Liver (tissue), 9 donors: Measurements from ENCODE around the gene DGKH. TPM values are rescaled to one million over a fixed set of nuclear protein-coding genes. Genes with fewer than 3 reads are reported as not detected.

Source experiments
- DNase-seq: peaks from one replicate; pipeline ENCODE4 v3.0.0-alpha.2; 2017; ENCODE audit warnings: low spot score
- H3K27ac ChIP-seq, 2 donors: one replicate each; pipeline ENCODE4 v1.7.0; 2013; ENCODE audit warnings: inconsistent platforms in 2 of 2, low read length in 2 of 2, control low read depth in 1 of 2, low read depth in 1 of 2, mild to moderate bottlenecking in 1 of 2
- H3K27me3 ChIP-seq, 4 donors: one replicate each; pipeline versions ENCODE4 v1.6.1 to v1.7.0; 2013; ENCODE audit warnings: low read length in 3 of 4, inconsistent platforms in 1 of 4, mild to moderate bottlenecking in 1 of 4, moderate library complexity in 1 of 4; ENCODE audit not compliant: control insufficient read depth in 4 of 4, insufficient read depth in 4 of 4
- H3K36me3 ChIP-seq, 4 donors: one replicate each; pipeline versions ENCODE4 v1.6.1 to v1.7.0; 2013; ENCODE audit warnings: low read length in 3 of 4, mild to moderate bottlenecking in 3 of 4, low read depth in 1 of 4, moderate library complexity in 1 of 4; ENCODE audit not compliant: control insufficient read depth in 4 of 4, insufficient read depth in 3 of 4
- H3K4me1 ChIP-seq, 4 donors: one replicate each; pipeline versions ENCODE4 v1.6.1 to v1.7.0; 2013; ENCODE audit warnings: low read length in 3 of 4, mild to moderate bottlenecking in 3 of 4, moderate library complexity in 1 of 4; ENCODE audit not compliant: control insufficient read depth in 4 of 4, insufficient read depth in 4 of 4
- H3K4me3 ChIP-seq, 3 donors: one replicate each; pipeline versions ENCODE4 v1.6.1 to v1.7.0; 2013; ENCODE audit warnings: low read length in 3 of 3, control low read depth in 1 of 3, low read depth in 1 of 3, mild to moderate bottlenecking in 1 of 3
- H3K9ac ChIP-seq, 2 donors: one replicate each; pipeline ENCODE4 v1.7.0; 2013; ENCODE audit warnings: low read length in 2 of 2, mild to moderate bottlenecking in 2 of 2, moderate library complexity in 2 of 2, control low read depth in 1 of 2, low read depth in 1 of 2
- H3K9me3 ChIP-seq, 4 donors: one replicate each; pipeline versions ENCODE4 v1.6.1 to v1.7.0; 2013; ENCODE audit warnings: low read length in 3 of 4; ENCODE audit not compliant: control insufficient read depth in 4 of 4
- ATF3 ChIP-seq: IDR thresholded peaks from 2 replicates; pipeline ENCODE4 v1.6.1; 2016; ENCODE audit warnings: antibody characterized with exemption
- EGR1 ChIP-seq, 2 donors: IDR thresholded peaks; 2 replicates each; pipeline ENCODE4 v1.6.1; 2016 to 2018; ENCODE audit warnings: antibody characterized with exemption in 2 of 2, low read depth in 2 of 2
- FOXA1 ChIP-seq: IDR thresholded peaks from 2 replicates; pipeline ENCODE4 v1.6.1; 2016; ENCODE audit warnings: antibody characterized with exemption
- GABPA ChIP-seq, 2 donors: IDR thresholded peaks in 1 of 2; conservative IDR thresholded peaks in 1 of 2; 2 replicates each; pipeline ENCODE4 v1.6.1; 2016; ENCODE audit warnings: antibody characterized with exemption in 2 of 2, mild to moderate bottlenecking in 1 of 2, moderate library complexity in 1 of 2
- HNF4A ChIP-seq, 2 donors: conservative IDR thresholded peaks; 2 replicates each; pipeline ENCODE4 v1.6.1; 2016; ENCODE audit warnings: antibody characterized with exemption in 2 of 2, mild to moderate bottlenecking in 2 of 2
- HNF4G ChIP-seq: IDR thresholded peaks from 2 replicates; pipeline ENCODE4 v1.6.1; 2016; ENCODE audit warnings: antibody characterized with exemption
- JUND ChIP-seq, 2 donors: IDR thresholded peaks; 2 replicates each; pipeline ENCODE4 v1.6.1; 2016; ENCODE audit warnings: antibody characterized with exemption in 2 of 2
- MAX ChIP-seq: IDR thresholded peaks from 2 replicates; pipeline ENCODE4 v1.6.1; 2016; ENCODE audit warnings: antibody characterized with exemption
- NR2F2 ChIP-seq: IDR thresholded peaks from 2 replicates; pipeline ENCODE4 v1.6.1; 2016; ENCODE audit warnings: antibody characterized with exemption
- RAD21 ChIP-seq, 2 donors: IDR thresholded peaks; 2 replicates each; pipeline ENCODE4 v1.6.1; 2016; ENCODE audit warnings: antibody characterized with exemption in 2 of 2, mild to moderate bottlenecking in 2 of 2
- SP1 ChIP-seq: IDR thresholded peaks from 2 replicates; pipeline ENCODE4 v1.6.1; 2018; ENCODE audit warnings: antibody characterized with exemption, mild to moderate bottlenecking
- TAF1 ChIP-seq: conservative IDR thresholded peaks from 2 replicates; pipeline ENCODE4 v1.6.1; 2016; ENCODE audit warnings: antibody characterized with exemption, mild to moderate bottlenecking
- YY1 ChIP-seq: IDR thresholded peaks from 2 replicates; pipeline ENCODE4 v1.6.1; 2016; ENCODE audit warnings: antibody characterized with exemption, mild to moderate bottlenecking
- ZBTB33 ChIP-seq: IDR thresholded peaks from 2 replicates; pipeline ENCODE4 v1.6.1; 2016; ENCODE audit warnings: antibody characterized with exemption
- WGBS: extraction: QIAGEN DNeasy Blood & Tissue Kit; methylation state at CpG from one replicate; pipeline ENCODE4 v1.1.7; 2013; 5-methylcytosine and 5-hydroxymethylcytosine counted together
- polyA plus RNA-seq, 2 donors: library from polyadenylated mRNA; stranded (reverse) in 1 of 2; unstranded in 1 of 2; fragments of 200-250 nt in 1 of 2; fragments of >200 nt in 1 of 2; fragmentation: Nextera tagmentation in 1 of 2; extraction: Ambion mirVana in 1 of 2; gene quantifications; one replicate each; pipeline versions ENCODE4 v1.2.1 to v1.2.3, GENCODE V29; 2013 to 2015
- total RNA-seq, 2 donors: library from RNA; depleted of rRNA; stranded (reverse); fragments of >200 nt; gene quantifications; one replicate each; pipeline ENCODE4 v1.2.3, GENCODE V29; 2014
- TF ChIP-seq, protein P1 (sequence below): fragments of 150-350 bp; IDR thresholded peaks from 2 replicates; pipeline ENCODE4 v1.5.1; 2017; ENCODE audit warnings: improper control_type of control experiment, low read depth, low read length; ENCODE audit not compliant: missing input control
- TF ChIP-seq, protein P2 (sequence below): IDR thresholded peaks from 2 replicates; pipeline ENCODE4 v1.6.1; 2016; ENCODE audit warnings: antibody characterized with exemption, mild to moderate bottlenecking
- donor health status: healthy.
- donor health status: healthy.
- donor health status: healthy.
- donor health status: healthy.
- donor health status: healthy.

DGKH gene
- total and polyA plus RNA-seq, 4 donors: 0.25 to 3.7 (median 0.97) TPM

DNA sequence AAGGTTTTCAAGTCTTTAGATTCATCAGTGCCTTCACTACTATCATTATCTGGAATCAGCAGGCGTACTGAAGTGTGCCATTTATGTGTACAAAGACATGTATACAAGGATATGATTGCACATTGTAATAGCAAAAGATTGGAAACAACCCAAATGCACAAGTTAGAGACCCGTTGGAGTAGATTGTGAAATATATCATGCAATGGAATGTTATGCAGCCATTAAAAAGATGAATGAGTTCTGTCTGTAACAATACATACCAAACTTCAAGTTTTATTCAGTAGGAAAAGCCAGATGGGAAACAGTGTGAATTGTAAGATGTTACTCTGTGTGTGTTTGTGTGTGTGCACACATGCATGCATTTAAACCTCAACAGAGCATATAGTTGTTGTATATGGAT lies 97.9 kb downstream of the DGKH start:
- 88% methylated on average over 2 of the region's 2 CpGs for WGBS
- H3K9me3 ChIP-seq: no peaks in the 10 kb centered on the region

DNA sequence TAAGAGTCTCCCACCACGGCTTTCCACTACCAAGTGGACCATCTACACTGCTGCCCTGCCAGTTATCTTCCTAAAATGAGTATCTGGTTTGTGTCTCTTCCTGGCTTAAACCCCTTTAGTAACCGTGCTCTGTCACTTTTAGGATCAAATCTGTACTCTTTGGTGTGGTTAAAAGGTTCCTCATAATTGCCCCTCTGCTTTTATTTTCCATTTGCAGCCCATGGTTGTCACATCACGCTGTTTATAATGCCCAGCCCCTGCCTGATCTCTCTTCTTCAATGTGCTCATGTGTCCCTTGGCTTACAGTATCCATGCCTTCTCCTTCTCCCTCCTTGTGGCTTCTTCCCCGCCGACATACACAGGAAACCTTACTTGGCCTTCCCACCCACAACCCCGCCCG lies 100.1 kb downstream of the DGKH start:
- Histone ChIP-seq H3K4me1 (no peaks in the 10 kb centered on the region), H3K9ac (no peak overlapping the region), H3K36me3 (no peaks in the 10 kb centered on the region), H3K27ac (no peak overlapping the region), H3K4me3 (no peak overlapping the region), H3K9me3 (no peaks in the 10 kb centered on the region), H3K27me3 (no peaks in the 10 kb centered on the region)
- 88% methylated on average over 7 of the region's 7 CpGs for WGBS
- no peak for DNase-seq
- TF ChIP-seq, protein P1, sequence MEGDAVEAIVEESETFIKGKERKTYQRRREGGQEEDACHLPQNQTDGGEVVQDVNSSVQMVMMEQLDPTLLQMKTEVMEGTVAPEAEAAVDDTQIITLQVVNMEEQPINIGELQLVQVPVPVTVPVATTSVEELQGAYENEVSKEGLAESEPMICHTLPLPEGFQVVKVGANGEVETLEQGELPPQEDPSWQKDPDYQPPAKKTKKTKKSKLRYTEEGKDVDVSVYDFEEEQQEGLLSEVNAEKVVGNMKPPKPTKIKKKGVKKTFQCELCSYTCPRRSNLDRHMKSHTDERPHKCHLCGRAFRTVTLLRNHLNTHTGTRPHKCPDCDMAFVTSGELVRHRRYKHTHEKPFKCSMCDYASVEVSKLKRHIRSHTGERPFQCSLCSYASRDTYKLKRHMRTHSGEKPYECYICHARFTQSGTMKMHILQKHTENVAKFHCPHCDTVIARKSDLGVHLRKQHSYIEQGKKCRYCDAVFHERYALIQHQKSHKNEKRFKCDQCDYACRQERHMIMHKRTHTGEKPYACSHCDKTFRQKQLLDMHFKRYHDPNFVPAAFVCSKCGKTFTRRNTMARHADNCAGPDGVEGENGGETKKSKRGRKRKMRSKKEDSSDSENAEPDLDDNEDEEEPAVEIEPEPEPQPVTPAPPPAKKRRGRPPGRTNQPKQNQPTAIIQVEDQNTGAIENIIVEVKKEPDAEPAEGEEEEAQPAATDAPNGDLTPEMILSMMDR: no peak
- no peak for TF ChIP-seq HNF4A (conservative IDR thresholded peaks at IDR 0.05)
- no peak for TF ChIP-seq NR2F2
- no peak for TF ChIP-seq FOXA1
- no peak for TF ChIP-seq HNF4G
- TF ChIP-seq YY1: no peak
- TF ChIP-seq EGR1 (IDR thresholded peaks at IDR 0.05; ENCODE audit: low read depth in 2 of 2): no peak
- TF ChIP-seq ATF3: no peak
- TF ChIP-seq GABPA (IDR thresholded peaks at IDR 0.05 in 1 of 2, conservative IDR thresholded peaks at IDR 0.05 in 1 of 2): no peak
- TF ChIP-seq, protein P2, sequence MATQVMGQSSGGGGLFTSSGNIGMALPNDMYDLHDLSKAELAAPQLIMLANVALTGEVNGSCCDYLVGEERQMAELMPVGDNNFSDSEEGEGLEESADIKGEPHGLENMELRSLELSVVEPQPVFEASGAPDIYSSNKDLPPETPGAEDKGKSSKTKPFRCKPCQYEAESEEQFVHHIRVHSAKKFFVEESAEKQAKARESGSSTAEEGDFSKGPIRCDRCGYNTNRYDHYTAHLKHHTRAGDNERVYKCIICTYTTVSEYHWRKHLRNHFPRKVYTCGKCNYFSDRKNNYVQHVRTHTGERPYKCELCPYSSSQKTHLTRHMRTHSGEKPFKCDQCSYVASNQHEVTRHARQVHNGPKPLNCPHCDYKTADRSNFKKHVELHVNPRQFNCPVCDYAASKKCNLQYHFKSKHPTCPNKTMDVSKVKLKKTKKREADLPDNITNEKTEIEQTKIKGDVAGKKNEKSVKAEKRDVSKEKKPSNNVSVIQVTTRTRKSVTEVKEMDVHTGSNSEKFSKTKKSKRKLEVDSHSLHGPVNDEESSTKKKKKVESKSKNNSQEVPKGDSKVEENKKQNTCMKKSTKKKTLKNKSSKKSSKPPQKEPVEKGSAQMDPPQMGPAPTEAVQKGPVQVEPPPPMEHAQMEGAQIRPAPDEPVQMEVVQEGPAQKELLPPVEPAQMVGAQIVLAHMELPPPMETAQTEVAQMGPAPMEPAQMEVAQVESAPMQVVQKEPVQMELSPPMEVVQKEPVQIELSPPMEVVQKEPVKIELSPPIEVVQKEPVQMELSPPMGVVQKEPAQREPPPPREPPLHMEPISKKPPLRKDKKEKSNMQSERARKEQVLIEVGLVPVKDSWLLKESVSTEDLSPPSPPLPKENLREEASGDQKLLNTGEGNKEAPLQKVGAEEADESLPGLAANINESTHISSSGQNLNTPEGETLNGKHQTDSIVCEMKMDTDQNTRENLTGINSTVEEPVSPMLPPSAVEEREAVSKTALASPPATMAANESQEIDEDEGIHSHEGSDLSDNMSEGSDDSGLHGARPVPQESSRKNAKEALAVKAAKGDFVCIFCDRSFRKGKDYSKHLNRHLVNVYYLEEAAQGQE: no peak
- no peak for TF ChIP-seq TAF1

More for the DNA sequence above, 97.9 kb downstream of the DGKH start:
- DNase-seq: no peak
- Histone ChIP-seq H3K27me3 (no peaks in the 10 kb centered on the region), H3K4me3 (no peak overlapping the region), H3K4me1 (no peaks in the 10 kb centered on the region), H3K27ac (no peak overlapping the region), H3K36me3 (no peaks in the 10 kb centered on the region), H3K9ac (no peak overlapping the region)
- TF ChIP-seq FOXA1: no peak
- no peak for TF ChIP-seq EGR1 (IDR thresholded peaks at IDR 0.05; ENCODE audit: low read depth in 2 of 2)

GRCh38 chr13:42149136-42149535 lies 100.7 kb downstream of the DGKH start:
- 87% methylated on average over 4 of the region's 4 CpGs for WGBS
- H3K9ac ChIP-seq: no peak overlapping the region
- H3K4me1 ChIP-seq: no peaks in the 10 kb centered on the region
- H3K4me3 ChIP-seq: no peak overlapping the region
- H3K27me3 ChIP-seq: no peaks in the 10 kb centered on the region
- DNase-seq: no peak
- no peak overlapping the region for H3K27ac ChIP-seq
- H3K9me3 ChIP-seq: no peaks in the 10 kb centered on the region
- no peaks in the 10 kb centered on the region for H3K36me3 ChIP-seq
- TF ChIP-seq ZBTB33 (no peak), JUND (IDR thresholded peaks at IDR 0.05) (no peak), ATF3 (no peak), MAX (no peak), HNF4G (no peak), EGR1 (IDR thresholded peaks at IDR 0.05; ENCODE audit: low read depth in 2 of 2) (no peak), SP1 (no peak), TAF1 (no peak), YY1 (no peak), RAD21 (IDR thresholded peaks at IDR 0.05) (no peak), GABPA (IDR thresholded peaks at IDR 0.05 in 1 of 2, conservative IDR thresholded peaks at IDR 0.05 in 1 of 2) (no peak)
- TF ChIP-seq, protein P1: no peak
